Effector memory CD8-positive, alpha-beta T cell (primary cell): ENCODE data around the gene VAPB.

Experiments used
- ATAC-seq: fragments of 150-1000 bp; cut with Tn5 transposase; replicated peaks from 2 replicates; pipeline ENCODE4 v1.10.0; 2021; ENCODE audit warnings: mild to moderate bottlenecking, moderate library complexity
- DNase-seq, 3 experiments: peaks; one replicate each; pipeline ENCODE4 v3.0.0; 2021
- H3K27ac Mint-ChIP-seq, 2 donors: one replicate each; pipeline ENCODE4 v1.8.0; 2022; ENCODE audit warnings: mild to moderate bottlenecking in 2 of 2, mixed read lengths in 2 of 2, moderate library complexity in 2 of 2
- H3K27me3 Mint-ChIP-seq, 2 donors: one replicate each; pipeline ENCODE4 v1.8.0; 2022; ENCODE audit warnings: mixed read lengths in 2 of 2
- H3K36me3 Mint-ChIP-seq: one replicate; pipeline ENCODE4 v1.8.0; 2022; ENCODE audit warnings: mild to moderate bottlenecking, moderate library complexity, mixed read lengths; ENCODE audit not compliant: insufficient read depth
- H3K4me1 Mint-ChIP-seq, 2 donors: one replicate each; pipeline ENCODE4 v1.8.0; 2022; ENCODE audit warnings: low read depth in 2 of 2, mixed read lengths in 2 of 2
- H3K4me3 Mint-ChIP-seq, 2 donors: one replicate each; pipeline ENCODE4 v1.8.0; 2022; ENCODE audit warnings: mild to moderate bottlenecking in 2 of 2, mixed read lengths in 2 of 2, moderate library complexity in 2 of 2
- H3K9me3 Mint-ChIP-seq, 2 donors: one replicate each; pipeline ENCODE4 v1.8.0; 2022; ENCODE audit warnings: mixed read lengths in 2 of 2

Gene VAPB

DNA sequence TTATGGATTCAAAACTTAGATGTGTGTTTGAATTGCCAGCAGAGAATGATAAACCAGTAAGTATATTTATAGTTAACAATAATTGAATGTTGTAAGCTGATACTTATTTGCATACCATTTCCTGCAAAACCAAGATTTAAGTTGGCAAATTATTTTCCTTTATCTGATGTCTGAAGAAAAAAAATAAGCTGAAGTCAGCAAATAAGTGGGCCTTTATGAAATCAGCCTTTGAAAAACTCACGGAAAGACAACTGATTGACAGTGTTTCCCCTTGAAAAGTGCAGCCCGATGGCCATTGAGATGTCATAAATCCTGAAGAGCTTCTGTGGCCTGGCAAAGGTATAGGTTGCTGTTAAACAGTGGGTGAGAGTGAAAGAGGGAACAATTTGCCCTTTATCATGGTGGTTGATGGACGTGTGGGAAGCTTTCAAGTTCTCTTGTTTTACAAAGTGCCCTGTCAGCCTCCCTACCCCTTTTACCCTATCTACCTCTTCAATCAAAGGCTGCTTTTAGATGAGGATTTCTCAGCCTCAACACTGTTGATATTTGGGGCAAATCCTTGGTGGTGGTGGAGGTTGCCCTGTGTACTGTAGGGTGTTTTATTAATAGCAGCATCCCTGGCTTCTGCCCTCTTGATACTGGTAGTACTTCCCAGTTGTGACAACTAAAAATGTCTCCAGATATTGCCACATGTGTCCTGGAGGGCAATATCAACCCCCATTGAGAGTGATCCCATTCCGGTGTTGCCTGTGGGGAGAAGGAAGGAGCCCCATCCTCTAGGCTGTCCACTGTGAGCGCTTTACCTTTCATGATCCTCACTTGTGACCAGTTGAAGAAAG is 50.2 kb downstream of the VAPB start:
- peaks cover 44% of the 10 kb centered on the region for H3K36me3 Mint-ChIP-seq

GRCh38 chr20:58440021-58440767 is 51.2 kb downstream of the VAPB start:
- ATAC-seq (no peak), DNase-seq (no peak)
- peaks cover 18 to 31% of the 10 kb centered on the region in 2 donors for H3K4me1 Mint-ChIP-seq
- H3K36me3 Mint-ChIP-seq: peaks cover 47% of the 10 kb centered on the region
- no peaks in the 10 kb centered on the region for H3K9me3 Mint-ChIP-seq
- no peaks in the 10 kb centered on the region for H3K27me3 Mint-ChIP-seq
- H3K27ac Mint-ChIP-seq: no peak overlapping the region
- H3K4me3 Mint-ChIP-seq: no peak overlapping the region

More for the DNA sequence above, 50.2 kb downstream of the VAPB start:
- no peaks in the 10 kb centered on the region for H3K9me3 Mint-ChIP-seq
- no peak for ATAC-seq
- H3K4me3 Mint-ChIP-seq: no peak overlapping the region
- DNase-seq: no peak
- H3K27ac Mint-ChIP-seq: peak overlapping the region in 1 of 2 donors; percentile 60
- H3K27me3 Mint-ChIP-seq: no peaks in the 10 kb centered on the region
- H3K4me1 Mint-ChIP-seq: peaks cover 18 to 35% of the 10 kb centered on the region in 2 donors

DNA sequence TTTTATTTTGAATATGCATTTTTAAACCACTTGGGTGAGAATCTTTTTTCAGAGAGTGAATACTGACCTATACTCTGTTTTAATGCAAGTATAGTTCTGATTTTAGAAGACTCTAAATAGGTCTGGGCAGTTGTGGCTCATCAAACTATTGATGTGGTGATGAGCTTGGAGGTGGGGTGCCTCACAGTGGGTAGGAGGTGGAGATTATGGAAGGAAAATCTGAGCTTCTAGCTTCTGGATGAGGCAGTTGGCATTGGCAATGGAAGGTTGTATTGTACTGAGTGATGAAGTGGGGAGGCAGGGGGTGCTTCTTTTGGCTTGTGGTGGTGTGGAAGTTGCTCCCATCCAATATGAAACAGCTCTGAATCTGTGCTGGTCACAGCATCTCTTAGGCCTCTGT is 52.7 kb downstream of the VAPB start:
- peaks cover 12 to 25% of the 10 kb centered on the region in 2 donors for H3K4me1 Mint-ChIP-seq
- no peak overlapping the region for H3K27ac Mint-ChIP-seq
- H3K36me3 Mint-ChIP-seq: peaks cover 47% of the 10 kb centered on the region
- no peaks in the 10 kb centered on the region for H3K27me3 Mint-ChIP-seq
- no peaks in the 10 kb centered on the region for H3K9me3 Mint-ChIP-seq
- no peak for DNase-seq
- no peak overlapping the region for H3K4me3 Mint-ChIP-seq
- no peak for ATAC-seq

- Mint-ChIP-seq H3K9me3 (no peaks in the 10 kb centered on the region), H3K4me3 (no peak overlapping the region), H3K4me1 (peaks cover 4 to 11% of the 10 kb centered on the region in 2 donors), H3K27me3 (no peaks in the 10 kb centered on the region), H3K36me3 (peaks cover 39% of the 10 kb centered on the region), H3K27ac (peak overlapping the region in 1 of 2 donors; percentile 73)
- no peak for DNase-seq
- ATAC-seq: no peak
Observed at GRCh38 chr20:58444746-58445255, 55.8 kb downstream of the VAPB start.

- Mint-ChIP-seq H3K9me3 (no peaks in the 10 kb centered on the region), H3K4me1 (peaks cover 4 to 5% of the 10 kb centered on the region in 2 donors), H3K27ac (peak overlapping the region in 1 of 2 donors; percentile 73), H3K27me3 (no peaks in the 10 kb centered on the region), H3K4me3 (no peak overlapping the region), H3K36me3 (peaks cover 30% of the 10 kb centered on the region)
- DNase-seq: no peak
- ATAC-seq: no peak
Observed at GRCh38 chr20:58446264-58446959, 57.4 kb downstream of the VAPB start.

DNA sequence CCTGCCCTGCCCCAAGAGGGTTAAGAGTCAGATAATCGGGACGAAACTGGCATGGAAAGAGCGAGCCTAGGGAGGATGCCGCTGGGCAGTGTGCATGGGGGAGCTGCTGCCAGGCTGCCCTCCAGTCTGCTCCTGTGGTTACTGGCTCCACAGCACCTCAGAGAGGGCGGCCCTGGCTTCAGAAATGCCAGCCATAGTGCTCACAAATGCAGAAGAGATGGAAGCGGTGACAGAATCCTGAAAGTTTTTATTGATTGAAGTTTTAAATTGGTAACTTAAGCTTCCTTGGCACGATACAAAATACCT is 57.9 kb downstream of the VAPB start:
- peak overlapping the region in 1 of 2 donors; percentile 44 for H3K27ac Mint-ChIP-seq
- peaks cover 1 to 4% of the 10 kb centered on the region in 2 donors for H3K4me1 Mint-ChIP-seq
- ATAC-seq (no peak), DNase-seq (no peak)
- H3K4me3 Mint-ChIP-seq: no peak overlapping the region
- H3K36me3 Mint-ChIP-seq: peaks cover 29% of the 10 kb centered on the region
- no peaks in the 10 kb centered on the region for H3K9me3 Mint-ChIP-seq
- H3K27me3 Mint-ChIP-seq: no peaks in the 10 kb centered on the region

GRCh38 chr20:58447511-58448391 is 58.7 kb downstream of the VAPB start:
- no peak overlapping the region for H3K4me3 Mint-ChIP-seq
- peaks cover 29% of the 10 kb centered on the region for H3K36me3 Mint-ChIP-seq
- H3K4me1 Mint-ChIP-seq: peaks cover 0 to 1% of the 10 kb centered on the region in 2 donors
- peak overlapping the region in 1 of 2 donors; percentile 25 for H3K27ac Mint-ChIP-seq
- H3K9me3 Mint-ChIP-seq: no peaks in the 10 kb centered on the region
- ATAC-seq (peak; percentile 50), DNase-seq (peak; percentile 30 to 36 (median 31))
- H3K27me3 Mint-ChIP-seq: no peaks in the 10 kb centered on the region

DNA sequence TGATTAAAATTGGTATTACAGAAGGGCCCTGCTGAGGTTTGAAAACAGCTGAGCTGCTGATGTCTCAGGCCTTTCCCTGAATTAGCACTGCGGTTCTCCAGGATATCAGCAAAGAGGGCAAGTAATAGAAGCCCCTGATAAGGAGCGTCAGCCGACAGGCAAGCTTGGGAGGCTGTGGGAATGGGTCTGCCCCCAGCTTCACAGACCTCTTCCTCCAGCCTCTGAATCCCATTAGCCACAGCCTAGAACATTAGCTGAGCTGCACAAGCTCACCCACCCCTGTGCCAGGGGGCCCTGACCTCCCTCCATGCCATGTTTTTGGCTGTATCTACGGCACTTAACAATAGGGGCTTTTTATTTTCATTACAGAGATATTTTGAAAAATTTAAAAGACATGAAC is 59.9 kb downstream of the VAPB start:
- Mint-ChIP-seq H3K4me1 (no peaks in the 10 kb centered on the region), H3K27ac (peak overlapping the region in 1 of 2 donors; percentile 25), H3K4me3 (no peak overlapping the region), H3K9me3 (no peaks in the 10 kb centered on the region), H3K27me3 (no peaks in the 10 kb centered on the region), H3K36me3 (peaks cover 22% of the 10 kb centered on the region)
- DNase-seq: no peak
- no peak for ATAC-seq

DNA sequence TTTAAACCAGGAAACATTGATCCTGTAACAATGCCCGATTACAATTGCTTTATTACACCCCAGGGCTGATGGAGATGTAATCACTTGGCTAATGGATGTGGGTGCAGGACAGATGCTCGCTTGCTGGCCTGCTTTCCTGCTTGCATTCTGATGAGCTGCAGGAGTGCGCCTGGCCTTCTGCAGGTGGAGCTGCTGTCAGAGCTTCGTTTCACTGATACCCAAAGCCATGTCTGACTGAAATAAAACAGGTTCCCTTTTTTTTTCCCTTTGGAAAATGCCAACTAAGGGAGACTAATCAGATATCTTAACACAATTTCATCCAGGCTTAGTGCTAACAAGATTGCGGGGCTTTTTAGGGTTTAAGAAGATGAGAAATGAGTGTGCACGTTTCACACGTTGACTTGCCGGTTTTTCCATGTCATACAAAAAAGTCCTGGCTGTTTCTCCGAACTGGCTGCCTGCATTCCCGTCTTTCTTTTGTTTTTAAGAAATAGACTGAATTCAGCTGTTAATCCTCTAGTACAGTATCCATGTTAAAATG is 60.7 kb downstream of the VAPB start:
- ATAC-seq: no peak
- Mint-ChIP-seq H3K36me3 (peaks cover 15% of the 10 kb centered on the region), H3K27ac (peak overlapping the region in 1 of 2 donors; percentile 12), H3K27me3 (no peaks in the 10 kb centered on the region), H3K4me1 (no peaks in the 10 kb centered on the region), H3K9me3 (no peaks in the 10 kb centered on the region), H3K4me3 (no peak overlapping the region)
- no peak for DNase-seq

DNA sequence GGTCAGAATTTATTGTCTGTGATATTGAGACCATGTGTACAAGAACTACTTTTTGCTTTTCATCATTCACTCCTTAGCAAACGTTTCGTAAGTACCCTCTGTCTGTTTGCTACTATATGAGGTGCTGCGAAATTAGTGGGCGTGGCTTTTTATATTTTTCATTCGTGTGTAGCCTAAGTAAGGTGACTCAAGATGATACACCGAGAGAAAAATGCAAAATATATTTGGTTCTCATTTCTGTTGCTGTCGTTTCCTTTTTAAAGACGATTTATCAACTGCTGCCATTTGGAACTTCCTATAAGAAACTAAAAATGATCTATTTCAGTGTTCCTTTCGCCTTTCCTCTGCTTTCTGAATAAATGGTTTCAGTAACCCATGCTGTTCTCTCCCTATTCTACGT is 61.2 kb downstream of the VAPB start:
- DNase-seq (no peak), ATAC-seq (no peak)
- no peaks in the 10 kb centered on the region for H3K9me3 Mint-ChIP-seq
- H3K4me3 Mint-ChIP-seq: no peak overlapping the region
- H3K27ac Mint-ChIP-seq: peak overlapping the region in 1 of 2 donors; percentile 12
- H3K27me3 Mint-ChIP-seq: no peaks in the 10 kb centered on the region
- no peaks in the 10 kb centered on the region for H3K4me1 Mint-ChIP-seq
- peaks cover 10% of the 10 kb centered on the region for H3K36me3 Mint-ChIP-seq

- no peaks in the 10 kb centered on the region for H3K4me1 Mint-ChIP-seq
- H3K4me3 Mint-ChIP-seq: no peak overlapping the region
- H3K27me3 Mint-ChIP-seq: no peaks in the 10 kb centered on the region
- no peaks in the 10 kb centered on the region for H3K9me3 Mint-ChIP-seq
- H3K27ac Mint-ChIP-seq: peak overlapping the region in 1 of 2 donors; percentile 54
- no peak for DNase-seq
- ATAC-seq: no peak
- peaks cover 5% of the 10 kb centered on the region for H3K36me3 Mint-ChIP-seq
Observed at GRCh38 chr20:58452667-58453255, 63.7 kb downstream of the VAPB start.

GRCh38 chr20:58453391-58453790 is 64.4 kb downstream of the VAPB start:
- H3K4me1 Mint-ChIP-seq: no peaks in the 10 kb centered on the region
- ATAC-seq: no peak
- no peaks in the 10 kb centered on the region for H3K27me3 Mint-ChIP-seq
- H3K27ac Mint-ChIP-seq: peak overlapping the region in 1 of 2 donors; percentile 54
- DNase-seq: no peak
- peaks cover 6% of the 10 kb centered on the region for H3K36me3 Mint-ChIP-seq
- no peaks in the 10 kb centered on the region for H3K9me3 Mint-ChIP-seq
- H3K4me3 Mint-ChIP-seq: no peak overlapping the region
